Activated T-cell treated with anti-CD3 and anti-CD28 coated beads, Interleukin-2, amount 50 U/mL, for 1 hour (primary cell): ENCODE data around the gene IFIT5.
A peak's percentile ranks its signal among the peaks of the same experiment; 100 is the strongest.
"Not testable (repeated sequence)": the region's sequence is repeated elsewhere in the genome, so short reads cannot be mapped to it uniquely, and the experiment has no call there.

ENCODE experiments used
- DNase-seq: peaks from one replicate; pipeline ENCODE4 v3.0.0-alpha.2; 2020

The IFIT5 gene, protein sequence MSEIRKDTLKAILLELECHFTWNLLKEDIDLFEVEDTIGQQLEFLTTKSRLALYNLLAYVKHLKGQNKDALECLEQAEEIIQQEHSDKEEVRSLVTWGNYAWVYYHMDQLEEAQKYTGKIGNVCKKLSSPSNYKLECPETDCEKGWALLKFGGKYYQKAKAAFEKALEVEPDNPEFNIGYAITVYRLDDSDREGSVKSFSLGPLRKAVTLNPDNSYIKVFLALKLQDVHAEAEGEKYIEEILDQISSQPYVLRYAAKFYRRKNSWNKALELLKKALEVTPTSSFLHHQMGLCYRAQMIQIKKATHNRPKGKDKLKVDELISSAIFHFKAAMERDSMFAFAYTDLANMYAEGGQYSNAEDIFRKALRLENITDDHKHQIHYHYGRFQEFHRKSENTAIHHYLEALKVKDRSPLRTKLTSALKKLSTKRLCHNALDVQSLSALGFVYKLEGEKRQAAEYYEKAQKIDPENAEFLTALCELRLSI

DNA sequence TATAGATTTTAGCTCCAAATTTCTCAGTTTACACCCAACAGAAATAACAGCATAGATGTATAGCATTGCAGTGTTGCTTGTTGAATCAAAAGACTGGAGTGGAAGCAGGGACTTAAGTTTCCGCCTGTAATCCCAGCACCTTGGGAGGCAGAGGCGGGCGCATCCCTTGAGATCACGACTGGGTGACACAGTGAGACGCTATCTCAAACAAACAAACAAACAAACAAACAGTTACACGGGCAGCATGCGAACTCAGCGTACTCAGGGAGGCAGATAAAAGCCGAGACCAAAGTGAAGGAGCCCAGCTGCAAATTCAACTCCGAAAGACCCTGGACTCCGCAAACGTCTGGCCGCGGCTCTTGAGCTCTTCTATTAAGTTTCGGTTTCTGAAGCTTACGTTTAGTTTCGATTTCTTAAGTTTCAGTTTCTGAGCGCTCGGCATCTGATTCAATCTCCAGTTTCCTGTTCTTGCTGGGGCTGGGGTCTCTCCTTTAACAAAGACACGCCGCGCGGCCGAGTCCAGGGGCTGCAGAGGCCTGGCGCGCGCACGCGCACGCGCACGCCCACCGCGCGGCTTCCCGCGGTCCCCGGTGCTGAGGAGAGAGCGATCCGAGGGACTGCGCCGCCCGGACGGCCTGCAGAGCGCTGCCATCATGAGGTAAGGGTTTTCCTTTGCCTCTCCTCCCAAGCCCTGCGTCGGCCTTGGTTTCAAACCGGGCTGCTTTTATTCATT is at the start of gene IFIT5:
TSS of gene IFIT5 (plus strand) at position 423 of the 733 bp plus-strand sequence. CDS start at position 654, 231 bp downstream.
- DNase-seq = peak; percentile 78

DNA sequence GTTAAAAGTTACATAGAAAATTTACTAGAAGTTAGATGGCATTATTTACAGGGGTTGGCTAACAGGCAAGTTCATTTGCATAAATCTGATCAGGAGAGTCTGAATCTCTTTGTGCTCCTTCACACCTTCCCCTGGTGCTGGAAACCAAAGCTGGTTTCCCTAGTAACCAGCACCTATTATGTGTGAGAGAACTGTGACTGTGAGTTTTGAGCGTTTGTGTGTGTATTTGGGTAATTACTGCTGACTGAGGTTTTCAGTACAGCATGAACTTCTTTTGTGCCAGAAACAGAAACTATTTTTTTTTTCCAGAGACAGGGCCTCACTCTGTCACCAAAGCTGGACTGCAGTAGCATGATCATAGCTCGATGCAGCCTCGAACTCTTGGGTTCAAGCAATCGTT is 46.8 kb upstream of the IFIT5 start:
- no peak for DNase-seq

DNA sequence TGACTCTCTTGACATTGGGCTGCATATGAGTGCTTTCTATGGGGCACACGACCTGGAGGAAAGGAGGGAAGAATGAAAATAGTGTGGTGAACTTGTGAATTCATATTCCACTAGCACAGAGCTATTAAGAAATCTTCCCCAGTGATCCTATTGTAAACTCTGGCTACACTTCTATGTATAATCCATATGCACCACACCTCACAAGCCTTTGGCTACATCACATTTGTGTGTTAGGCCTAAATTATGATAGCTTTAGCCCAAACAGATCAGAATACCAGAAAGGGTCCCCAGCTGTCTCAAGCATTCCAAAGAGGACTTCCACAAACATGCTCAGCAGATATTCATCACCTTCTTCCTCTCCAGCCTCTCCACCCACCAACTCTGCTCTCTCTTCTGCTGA is 46.2 kb upstream of the IFIT5 start:
- DNase-seq = no peak

DNA sequence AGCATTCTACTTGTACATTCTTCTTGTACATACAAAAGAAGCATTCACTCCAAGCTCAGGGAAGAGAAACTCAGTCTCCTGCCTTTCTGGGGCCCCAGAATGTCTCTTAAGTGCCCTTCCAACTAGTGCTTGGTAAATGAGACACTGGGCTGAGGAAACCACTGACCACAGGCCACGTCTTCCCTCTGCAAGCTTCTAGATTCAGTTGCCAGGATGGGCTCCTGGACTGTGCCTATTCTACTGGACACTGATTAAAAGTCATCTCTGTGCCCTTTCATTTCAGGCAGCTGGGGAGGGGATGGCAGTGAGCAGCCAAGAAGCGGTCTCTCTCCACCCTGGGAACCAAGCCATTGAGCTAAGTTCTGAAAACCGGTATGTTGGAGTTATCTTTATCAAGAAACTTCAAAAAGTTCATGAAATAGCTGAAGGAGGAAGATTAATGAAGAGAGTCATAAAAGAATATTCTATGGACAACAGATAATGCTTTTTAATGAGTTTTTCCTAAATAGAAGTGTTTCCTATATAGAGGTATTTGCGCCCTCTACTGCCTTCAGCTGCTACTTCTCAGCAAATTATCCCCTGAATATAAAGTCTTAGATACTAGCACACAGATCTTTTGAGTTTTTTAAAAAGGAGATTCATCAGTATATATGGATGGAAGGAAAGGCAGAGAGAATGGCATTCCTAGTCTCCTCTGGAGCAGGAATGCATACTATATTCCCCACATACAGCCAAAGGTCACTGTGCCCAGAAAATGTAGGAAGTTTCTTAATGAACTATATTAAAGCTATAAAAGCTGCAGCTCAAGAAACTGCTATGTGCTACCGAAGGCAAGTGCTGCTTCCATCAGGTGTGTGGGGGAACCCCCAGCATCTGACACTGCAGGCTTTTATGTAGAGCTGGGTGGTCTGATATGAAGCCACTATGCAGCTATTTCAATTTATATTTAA is 44.9 kb upstream of the IFIT5 start:
- DNase-seq = no peak

DNA sequence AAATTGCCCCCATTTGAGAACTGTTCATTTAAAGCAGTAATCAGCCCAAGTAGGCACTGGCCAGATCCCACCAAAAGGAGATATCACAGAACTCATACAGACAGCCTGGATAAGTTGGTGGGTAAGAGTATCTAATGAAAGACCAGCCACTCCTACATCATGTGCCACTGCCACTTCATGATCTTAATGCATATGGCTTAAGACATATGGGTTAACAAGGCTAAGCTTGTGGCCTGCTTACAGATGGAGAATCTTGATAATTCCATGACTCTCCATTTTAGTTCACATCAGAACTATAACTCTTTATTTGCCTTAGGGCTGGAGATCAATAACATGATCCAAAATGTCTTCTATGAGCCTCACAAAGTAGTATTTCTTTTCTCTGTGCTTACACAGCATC is 43.3 kb upstream of the IFIT5 start:
- DNase-seq = no peak

DNA sequence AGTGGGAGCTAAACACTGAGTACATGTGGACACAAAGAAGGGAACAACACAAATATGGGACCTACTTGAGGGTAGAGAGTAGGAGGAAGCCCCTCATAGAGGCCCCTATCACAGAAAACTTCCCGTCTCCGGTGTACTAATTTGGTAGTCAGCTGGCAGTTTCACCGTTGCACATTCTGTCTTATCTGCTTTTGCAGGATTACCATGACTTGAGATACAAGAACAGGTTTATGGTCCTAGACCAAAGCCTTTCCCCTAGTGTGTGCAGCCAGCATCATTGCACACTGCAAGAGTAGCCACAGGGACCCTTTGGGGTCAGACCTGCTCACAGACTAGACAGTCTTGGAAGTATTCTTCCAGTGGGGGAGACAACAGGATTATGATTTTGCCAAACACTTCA is 42.4 kb upstream of the IFIT5 start:
- no peak for DNase-seq

DNA sequence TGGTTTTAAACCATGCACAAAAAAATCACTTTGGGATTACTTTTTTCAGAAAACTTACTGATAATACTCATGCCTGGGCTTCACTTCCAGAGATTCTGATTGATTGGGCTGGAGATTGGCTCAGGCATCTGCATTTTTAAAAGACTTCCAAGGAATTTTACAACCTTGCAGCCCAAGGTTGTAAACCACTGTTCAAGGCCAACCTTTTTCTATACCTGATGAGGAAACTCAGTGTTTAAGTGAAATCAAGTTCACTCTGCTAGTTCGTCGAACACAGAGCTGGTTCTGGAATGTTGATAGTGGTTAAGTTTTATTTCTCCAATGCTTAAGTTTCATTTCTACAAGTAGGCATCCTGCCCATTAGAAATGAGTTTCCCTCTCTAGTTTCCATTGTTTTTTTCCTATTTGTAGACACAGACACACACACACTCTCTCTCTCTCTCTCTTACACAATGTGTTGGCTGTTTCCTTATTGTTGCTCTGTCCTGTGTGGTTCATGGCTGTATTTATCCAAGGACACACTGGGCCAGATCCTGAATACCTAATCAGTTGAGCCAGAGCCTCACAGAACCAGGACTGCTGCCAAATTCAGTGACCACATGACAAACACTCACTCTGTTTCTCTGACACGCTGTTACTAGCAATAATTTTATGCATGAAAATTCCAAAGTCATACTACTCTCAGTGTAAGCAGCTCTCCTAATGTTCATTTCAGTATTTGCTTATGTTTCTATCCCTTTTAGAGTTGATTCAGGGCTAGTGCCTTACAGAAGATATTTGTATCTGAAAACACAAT is 40.3 kb upstream of the IFIT5 start:
- DNase-seq = no peak

DNA sequence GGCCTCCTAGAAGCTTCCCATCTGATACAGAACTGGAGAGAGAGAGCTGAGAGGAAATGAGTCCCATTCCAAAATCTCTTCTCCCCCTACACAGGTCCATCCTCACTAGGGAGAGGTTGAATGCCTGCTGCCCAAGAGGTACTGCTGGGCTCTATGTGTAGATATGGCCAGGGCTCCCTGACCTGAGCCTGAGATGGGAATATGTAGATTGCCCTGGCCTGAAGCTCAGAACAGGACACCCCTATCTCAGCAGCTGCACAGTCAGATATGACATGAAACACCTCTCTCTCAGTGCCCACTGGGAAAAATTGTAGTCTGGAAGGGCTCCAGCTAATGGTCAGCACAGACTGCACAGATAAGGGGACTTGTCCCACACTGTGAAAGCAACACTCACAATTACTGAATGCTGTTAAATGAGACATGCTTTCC is 39.6 kb upstream of the IFIT5 start:
- no peak for DNase-seq

DNA sequence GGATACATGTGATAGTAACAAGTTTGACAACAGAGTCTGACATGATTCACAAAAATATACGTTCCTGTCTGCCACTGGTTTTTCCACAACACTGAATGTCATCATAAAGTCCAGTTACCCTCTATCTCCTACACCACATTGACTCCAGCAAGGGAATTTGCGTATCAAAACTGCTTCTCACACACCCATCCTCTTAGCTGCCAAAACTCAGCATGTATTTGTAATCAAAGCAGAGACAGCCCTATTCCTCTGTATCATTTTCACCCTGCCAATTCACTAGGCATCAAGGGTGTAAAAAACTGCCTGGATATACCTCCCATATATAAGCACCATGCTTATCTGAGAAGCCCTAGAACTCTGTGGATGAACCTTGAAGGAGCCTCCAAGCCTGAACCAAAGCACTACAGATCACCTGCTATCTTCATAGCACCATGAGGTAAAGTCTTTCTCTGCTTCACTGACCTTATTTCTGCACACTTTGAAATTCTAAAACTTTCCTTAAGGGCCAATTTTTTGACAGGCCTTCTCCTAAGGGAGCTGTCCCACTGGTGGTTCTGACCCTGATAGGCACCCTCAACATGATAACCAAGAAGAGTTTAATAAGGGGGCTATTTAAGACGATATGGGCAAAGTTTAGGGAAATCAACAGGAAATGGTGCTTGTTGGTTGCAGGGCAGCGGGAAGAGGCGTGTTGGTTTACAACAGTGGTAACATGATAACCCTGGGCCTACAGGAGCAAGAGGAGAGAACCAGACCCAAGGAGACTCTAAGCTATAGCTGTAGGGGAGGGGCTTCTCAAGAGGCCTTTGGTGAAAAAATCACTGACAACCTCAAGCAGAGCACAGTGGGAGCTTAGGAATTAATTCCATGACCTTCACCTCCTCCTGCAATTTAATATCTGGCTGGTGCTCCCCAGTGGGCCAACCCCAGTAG is 36.4 kb upstream of the IFIT5 start, which contains the start of gene IFIT1B:
TSS of gene IFIT1B (plus strand) at position 352 of the 933 bp plus-strand sequence. CDS start at position 432, 80 bp downstream.
- no peak for DNase-seq

DNA sequence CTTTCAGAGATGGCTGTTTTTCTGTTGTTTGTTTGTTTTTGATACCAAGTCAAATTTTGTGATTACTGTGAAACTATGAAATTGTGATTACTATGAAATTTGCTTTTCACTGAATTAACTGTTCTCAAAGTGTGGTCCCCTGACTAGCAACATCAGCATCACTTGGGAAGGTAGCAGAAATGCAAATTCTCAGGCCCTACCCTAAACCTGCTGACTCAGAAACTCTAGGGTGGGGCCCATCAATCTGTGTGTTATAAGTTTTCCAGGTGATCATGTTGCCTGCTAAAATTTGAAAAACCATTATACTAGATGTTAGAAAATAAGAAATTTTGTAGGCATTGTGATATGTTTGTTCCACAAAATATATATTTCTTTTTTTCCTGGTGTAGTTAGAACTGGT is 35.3 kb upstream of the IFIT5 start:
- no peak for DNase-seq

DNA sequence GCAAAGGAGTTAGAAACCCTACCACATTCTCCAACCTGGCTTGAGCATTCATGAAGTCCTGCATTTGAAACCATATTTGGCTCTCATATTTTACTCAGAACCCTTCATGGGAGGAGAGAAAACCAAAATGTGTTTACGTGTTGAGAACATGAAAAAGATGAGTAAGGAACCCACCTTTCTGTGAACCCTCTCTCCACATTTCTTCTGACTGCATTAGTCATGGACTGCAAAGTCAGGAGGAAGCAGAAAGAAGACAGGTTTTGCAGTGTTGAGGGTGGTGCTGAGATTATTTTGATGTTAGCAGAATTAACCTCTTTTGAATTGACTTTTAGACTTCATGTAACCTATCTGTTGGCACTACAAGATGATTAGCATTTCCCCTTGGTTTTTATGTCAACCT is 31.6 kb upstream of the IFIT5 start:
- no peak for DNase-seq

DNA sequence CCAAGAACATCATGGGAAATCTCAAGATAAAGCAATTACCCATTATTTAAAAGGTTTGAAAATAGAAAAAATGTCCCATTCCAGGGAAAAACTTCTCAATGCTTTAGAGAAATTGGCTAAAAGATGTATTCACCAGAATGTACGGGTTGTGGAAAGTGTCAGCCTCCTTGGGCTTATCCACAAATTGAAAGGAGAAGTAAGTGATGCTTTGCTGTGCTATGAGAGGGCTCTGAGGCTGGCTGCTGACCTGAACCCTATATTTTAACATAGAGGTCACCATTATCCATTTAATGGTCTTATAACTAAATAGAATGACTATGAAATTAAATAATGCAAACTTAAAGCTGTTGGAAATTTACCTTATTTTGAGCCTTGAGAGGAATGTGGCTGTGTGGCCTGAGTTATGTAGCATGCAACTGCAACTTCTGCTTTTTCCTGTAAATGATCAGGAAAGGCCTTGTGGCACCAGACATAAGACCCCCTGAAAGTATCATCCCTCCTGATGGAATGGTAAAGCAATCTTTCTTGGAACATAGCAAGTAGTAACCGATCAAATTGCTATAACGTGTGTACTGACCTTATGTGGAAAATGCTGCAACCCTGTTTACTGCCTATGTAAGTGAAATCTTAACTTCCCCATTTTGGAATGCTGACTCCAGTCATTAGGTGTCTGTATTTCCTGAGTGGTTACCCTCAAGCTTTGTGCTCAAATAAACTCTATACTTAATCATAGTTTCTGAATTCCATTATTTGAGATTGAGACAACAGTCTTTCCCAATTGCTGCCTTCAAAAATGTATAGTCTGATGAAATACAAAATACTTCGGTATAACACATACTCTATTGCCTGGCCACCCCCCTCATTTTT is 29.7 kb upstream of the IFIT5 start:
- DNase-seq = no peak

DNA sequence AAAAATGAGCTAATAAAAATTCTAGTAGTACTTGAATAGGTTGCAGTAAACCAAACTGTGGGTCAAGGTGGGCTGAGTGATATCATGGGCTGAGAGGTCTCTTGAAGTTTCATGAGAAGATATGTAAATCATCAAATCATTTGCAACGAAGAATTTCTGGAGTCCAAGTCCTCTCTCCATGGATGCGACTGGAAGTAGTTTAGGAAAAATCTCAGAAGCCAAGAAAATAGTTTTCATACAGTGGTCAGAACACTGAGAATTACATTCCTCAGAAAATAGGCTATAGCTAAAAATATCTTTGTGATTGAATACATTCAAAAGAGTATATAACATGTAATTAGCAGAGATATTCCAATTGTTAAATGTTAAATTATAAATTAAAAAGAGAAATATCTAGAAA is 25.6 kb upstream of the IFIT5 start:
- DNase-seq = no peak

DNA sequence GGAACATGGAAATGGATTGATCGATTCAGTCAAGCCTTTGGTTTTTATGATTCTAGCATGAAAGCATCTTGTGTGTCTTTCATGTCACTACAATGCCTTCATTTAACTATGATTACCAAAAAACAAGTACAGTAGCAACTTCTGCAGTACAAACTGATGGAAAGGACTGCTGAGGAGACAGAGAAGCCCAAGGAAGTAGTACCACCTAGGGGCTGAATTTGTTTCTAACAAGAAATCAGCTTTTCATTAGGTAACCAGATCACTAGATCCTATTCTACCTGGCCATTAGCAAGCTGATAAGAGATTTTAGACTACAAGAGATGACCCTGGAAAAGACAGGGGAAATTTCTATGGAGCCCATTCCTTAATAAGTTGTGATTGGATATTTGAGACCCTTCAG is 25.1 kb upstream of the IFIT5 start:
- no peak for DNase-seq

DNA sequence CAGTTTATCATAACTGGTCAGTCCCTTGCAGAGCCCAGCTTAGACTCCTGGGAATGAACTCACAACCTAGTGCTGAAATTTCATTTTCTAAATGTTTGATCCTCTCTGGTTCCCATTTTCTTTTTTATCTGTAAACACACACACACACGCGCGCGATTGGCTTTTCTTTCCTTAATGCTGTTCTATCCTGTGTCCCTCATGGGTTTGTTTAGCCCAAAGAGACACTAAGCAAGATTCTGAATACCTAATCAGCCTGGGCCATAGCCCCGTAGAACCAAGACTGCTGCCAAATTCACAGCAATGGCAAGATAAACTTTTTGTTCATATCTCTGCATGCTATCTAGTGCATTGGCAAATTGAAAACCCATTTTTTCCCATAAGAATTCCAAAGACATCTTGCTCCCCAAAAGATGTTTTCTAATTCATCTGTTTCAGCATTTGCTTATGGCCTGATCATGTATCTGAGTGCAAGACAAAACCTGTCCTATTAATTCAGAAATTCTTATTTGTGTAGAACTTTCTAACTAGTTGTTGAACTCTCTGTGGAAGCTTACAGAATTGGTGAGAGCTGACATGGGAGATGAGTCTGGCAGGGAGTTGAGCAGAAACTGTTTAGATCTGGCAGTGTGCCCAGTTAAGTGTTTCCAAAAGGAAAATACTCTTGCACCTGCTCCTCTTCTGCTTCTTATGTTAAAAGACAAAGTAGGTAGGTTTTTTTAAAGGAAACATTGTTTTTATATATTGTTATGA is 23.7 kb upstream of the IFIT5 start:
- no peak for DNase-seq

DNA sequence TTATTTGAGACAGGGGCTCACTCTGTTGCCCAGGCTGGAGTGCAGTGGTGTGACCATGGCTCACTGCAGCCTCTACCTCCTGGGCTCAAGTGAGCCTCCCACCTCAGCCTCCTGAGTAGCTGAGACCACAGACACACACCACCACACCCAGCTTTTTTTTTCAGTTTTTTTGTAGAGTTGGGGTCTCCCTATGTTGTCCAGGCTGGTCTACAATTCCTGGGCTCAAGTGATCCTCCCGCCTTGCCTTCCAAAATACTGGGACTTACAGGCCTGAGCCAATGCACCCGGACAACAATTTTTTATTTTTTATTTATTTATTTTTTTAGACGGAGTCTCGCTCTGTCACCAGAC is 23.2 kb upstream of the IFIT5 start:
- not testable (repeated sequence) for DNase-seq

DNA sequence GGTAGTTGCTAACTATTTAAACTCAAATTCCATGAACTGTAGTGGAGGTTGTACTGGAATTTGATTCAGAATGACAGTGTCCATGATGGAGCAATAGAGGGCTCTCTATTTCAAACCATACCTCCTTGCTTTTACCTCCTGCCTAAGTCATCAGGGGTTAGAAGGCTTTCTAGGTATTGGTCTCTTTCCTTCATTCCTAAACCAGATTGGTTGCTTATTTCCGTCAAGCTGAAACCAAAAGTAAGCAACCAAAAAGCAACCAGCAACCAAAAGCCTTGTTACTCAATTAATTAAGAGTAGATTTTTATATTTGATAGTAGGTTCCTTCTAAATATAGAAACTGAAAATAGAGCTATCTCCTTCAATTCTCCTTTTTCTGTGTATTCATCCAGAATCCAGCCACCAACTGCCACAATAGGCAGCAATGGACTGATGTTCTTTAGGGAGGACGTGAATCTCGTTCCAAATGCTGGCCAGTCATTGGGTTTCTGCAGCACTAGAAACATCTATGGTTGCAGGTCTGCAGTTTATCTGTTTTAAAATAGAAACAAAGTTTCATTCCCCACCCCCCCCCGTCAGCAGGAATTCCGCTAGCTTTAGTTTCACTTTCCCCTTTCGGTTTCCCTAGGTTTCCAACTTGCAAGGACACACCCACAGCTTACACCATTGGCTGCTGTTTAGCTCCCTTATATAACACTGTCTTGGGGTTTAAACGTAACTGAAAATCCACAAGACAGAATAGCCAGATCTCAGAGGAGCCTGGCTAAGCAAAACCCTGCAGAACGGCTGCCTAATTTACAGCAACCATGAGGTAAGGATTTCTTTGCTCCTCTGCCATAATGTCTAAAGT is 22.2 kb upstream of the IFIT5 start, which contains the start of gene IFIT1:
TSS of gene IFIT1 (plus strand) at position 717 of the 850 bp plus-strand sequence. CDS start at position 807, 90 bp downstream.
- DNase-seq = no peak

DNA sequence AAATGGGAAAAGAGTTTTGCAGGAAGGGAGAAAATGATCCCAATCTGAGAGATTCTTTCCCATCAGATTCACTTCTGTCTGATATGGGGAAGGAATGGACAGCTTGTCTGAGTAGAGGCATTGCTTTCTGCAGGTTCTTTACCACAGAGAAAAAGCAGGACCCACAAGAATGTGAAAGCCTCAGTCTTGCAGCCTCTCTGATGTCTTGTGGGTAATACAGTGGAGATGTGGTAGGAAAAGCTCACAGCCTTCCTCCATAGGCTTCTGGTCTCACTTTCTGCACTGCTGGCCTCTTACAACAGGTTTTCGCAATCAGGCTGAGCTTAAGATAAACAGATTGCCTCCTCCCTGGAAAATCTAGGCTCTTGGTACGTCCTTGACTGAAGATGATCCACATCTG is 21.4 kb upstream of the IFIT5 start:
- no peak for DNase-seq
